ENCODE results near the gene LDHA. TPM values are rescaled to one million over a fixed set of nuclear protein-coding genes. Genes with fewer than 3 reads are reported as not detected.

The LDHA gene
- total RNA-seq, 1 experiment from 2014 or later = 396 TPM

- Mint-ChIP-seq H3K36me3 (ENCODE audit: insufficient read depth, unreplicated experiment) (peaks cover 36% of the 10 kb centered on the region), H3K9me3 (ENCODE audit: unreplicated experiment) (no peaks in the 10 kb centered on the region), H3K4me3 (ENCODE audit: unreplicated experiment) (no peak overlapping the region), H3K27ac (ENCODE audit: unreplicated experiment) (no peak overlapping the region), H3K4me1 (ENCODE audit: low read depth, unreplicated experiment) (no peaks in the 10 kb centered on the region), H3K27me3 (ENCODE audit: insufficient read depth, unreplicated experiment) (no peaks in the 10 kb centered on the region)
- TF ChIP-seq CTCF (IDR thresholded peaks at IDR 0.05; ENCODE audit: insufficient read depth in 1 of 2, low read depth in 1 of 2, low read length in 1 of 2, severe bottlenecking in 1 of 2, unreplicated experiment in 1 of 2) = no peak
- no TSS peak for BruUV-seq (replicated peaks)
- Histone ChIP-seq H3K27me3 (replicated peaks; ENCODE audit: control insufficient read depth, insufficient read depth, low read length) (no peaks in the 10 kb centered on the region), H3K4me3 (ENCODE audit: low read depth, low read length) (no peak overlapping the region), H3K9me3 (no peaks in the 10 kb centered on the region), H3K36me3 (ENCODE audit: control insufficient read depth, insufficient read depth, low read length) (peaks cover 3% of the 10 kb centered on the region; the same call in 1 of the 2 replicates), H3K4me1 (no peaks in the 10 kb centered on the region)
- no peak for DNase-seq
- POLR2A ChIA-PET = no interaction called here
- CTCF ChIA-PET = no interaction called here
- intact Hi-C loops (cut with micrococcal nuclease; ENCODE audit: unreplicated experiment) = no loop called here
Measured at GRCh38 chr11:18365741-18366140, 28.6 kb upstream of the LDHA start.

- ChIA-PET CTCF (no interaction called here), POLR2A (no interaction called here)
- DNase-seq = no peak
- Mint-ChIP-seq H3K36me3 (ENCODE audit: insufficient read depth, unreplicated experiment) (peaks cover 31% of the 10 kb centered on the region), H3K4me3 (ENCODE audit: unreplicated experiment) (no peak overlapping the region), H3K27me3 (ENCODE audit: insufficient read depth, unreplicated experiment) (no peaks in the 10 kb centered on the region), H3K4me1 (ENCODE audit: low read depth, unreplicated experiment) (no peaks in the 10 kb centered on the region), H3K27ac (ENCODE audit: unreplicated experiment) (no peak overlapping the region), H3K9me3 (ENCODE audit: unreplicated experiment) (no peaks in the 10 kb centered on the region)
- no peak for TF ChIP-seq CTCF (IDR thresholded peaks at IDR 0.05; ENCODE audit: insufficient read depth in 1 of 2, low read depth in 1 of 2, low read length in 1 of 2, severe bottlenecking in 1 of 2, unreplicated experiment in 1 of 2)
- H3K27me3 ChIP-seq (replicated peaks; ENCODE audit: control insufficient read depth, insufficient read depth, low read length) = no peaks in the 10 kb centered on the region
- no peak overlapping the region for H3K4me3 ChIP-seq (ENCODE audit: low read depth, low read length)
- intact Hi-C loops (cut with micrococcal nuclease; ENCODE audit: unreplicated experiment) = no loop called here
- peaks cover 3% of the 10 kb centered on the region; the same call in 1 of the 2 replicates for H3K36me3 ChIP-seq (ENCODE audit: control insufficient read depth, insufficient read depth, low read length)
- no TSS peak for BruUV-seq (replicated peaks)
- H3K4me1 ChIP-seq = peaks cover 4% of the 10 kb centered on the region; the same call in 1 of the 2 replicates
- no peaks in the 10 kb centered on the region for H3K9me3 ChIP-seq
Measured at GRCh38 chr11:18366286-18366685, 28.1 kb upstream of the LDHA start.

- no peaks in the 10 kb centered on the region for H3K9me3 Mint-ChIP-seq (ENCODE audit: unreplicated experiment)
- no peaks in the 10 kb centered on the region for H3K4me1 Mint-ChIP-seq (ENCODE audit: low read depth, unreplicated experiment)
- no peaks in the 10 kb centered on the region for H3K27me3 Mint-ChIP-seq (ENCODE audit: insufficient read depth, unreplicated experiment)
- CTCF ChIA-PET = interaction anchor here (0.6 kb wide), 1 partner anchor 161 kb away, joined by 3 read pairs; no protein-coding TSS in a partner anchor
- Histone ChIP-seq H3K27me3 (replicated peaks; ENCODE audit: control insufficient read depth, insufficient read depth, low read length) (no peaks in the 10 kb centered on the region), H3K4me3 (ENCODE audit: low read depth, low read length) (no peak overlapping the region), H3K9me3 (no peaks in the 10 kb centered on the region), H3K4me1 (peaks cover 11% of the 10 kb centered on the region), H3K36me3 (ENCODE audit: control insufficient read depth, insufficient read depth, low read length) (peaks cover 3% of the 10 kb centered on the region; the same call in 1 of the 2 replicates)
- H3K36me3 Mint-ChIP-seq (ENCODE audit: insufficient read depth, unreplicated experiment) = peaks cover 29% of the 10 kb centered on the region
- intact Hi-C loops (cut with micrococcal nuclease; ENCODE audit: unreplicated experiment) = no loop called here
- DNase-seq = no peak
- POLR2A ChIA-PET = interaction anchor here (1.0 kb wide), 1 partner anchor 28 kb away, joined by 3 read pairs; no protein-coding TSS in a partner anchor
- no TSS peak for BruUV-seq (replicated peaks)
- no peak overlapping the region for H3K4me3 Mint-ChIP-seq (ENCODE audit: unreplicated experiment)
- no peak for TF ChIP-seq CTCF (IDR thresholded peaks at IDR 0.05; ENCODE audit: insufficient read depth in 1 of 2, low read depth in 1 of 2, low read length in 1 of 2, severe bottlenecking in 1 of 2, unreplicated experiment in 1 of 2)
- H3K27ac Mint-ChIP-seq (ENCODE audit: unreplicated experiment) = no peak overlapping the region
Measured at GRCh38 chr11:18367431-18367830, 26.9 kb upstream of the LDHA start.
